Naive thymus-derived CD4-positive, alpha-beta T cell (primary cell): ENCODE data around the gene RAB10. TPM values are rescaled to one million over a fixed set of nuclear protein-coding genes. Genes with fewer than 3 reads are reported as not detected.
A peak's percentile ranks its signal among the peaks of the same experiment; 100 is the strongest.
"Not testable (repeated sequence)": the region's sequence is repeated elsewhere in the genome, so short reads cannot be mapped to it uniquely, and the experiment has no call there.

ENCODE experiments used
- ATAC-seq: fragments of 150-1000 bp; cut with Tn5 transposase; 2 replicates; pipeline ENCODE4 v1.10.0; 2021; ENCODE audit warnings: mild to moderate bottlenecking, moderate library complexity
- CTCF ChIA-PET: fragments of 350-600 bp; sonication (Branson Sonifier 250); formaldehyde crosslinking; loops from one replicate; lab custom pipeline; 2021; ENCODE audit warnings: antibody characterized with exemption; lab: Charles Lee
- POLR2A ChIA-PET: fragments of 350-600 bp; sonication (Branson Sonifier 250); formaldehyde crosslinking; loops from one replicate; lab custom pipeline; 2021; ENCODE audit warnings: antibody characterized with exemption, inconsistent platforms; lab: Charles Lee
- DNase-seq, 9 donors: peaks; one replicate each; pipeline versions ENCODE4 v3.0.0 to v3.0.0-alpha.2; 2020 to 2022; ENCODE audit warnings: mixed read lengths in 1 of 9
- H3K27ac ChIP-seq: one replicate; pipeline ENCODE4 v1.7.0; 2013; ENCODE audit warnings: mild to moderate bottlenecking, low read depth, low read length, moderate library complexity
- H3K27me3 ChIP-seq, 2 donors: one replicate each; pipeline ENCODE4 v1.7.0; 2013; ENCODE audit warnings: low read length in 2 of 2, mild to moderate bottlenecking in 2 of 2, moderate library complexity in 2 of 2; ENCODE audit not compliant: control insufficient read depth in 2 of 2, insufficient read depth in 2 of 2
- H3K36me3 ChIP-seq, 3 experiments: 1 replicate in 2 of 3; 2 replicates in 1 of 3; pipeline ENCODE4 v1.7.0; 2013; ENCODE audit warnings: low read length in 3 of 3, mild to moderate bottlenecking in 3 of 3, moderate library complexity in 1 of 3; ENCODE audit not compliant: insufficient read depth in 3 of 3, control insufficient read depth in 2 of 3
- H3K4me1 ChIP-seq, 2 donors: one replicate each; pipeline ENCODE4 v1.7.0; 2013; ENCODE audit warnings: low read length in 2 of 2, mild to moderate bottlenecking in 2 of 2, moderate library complexity in 1 of 2; ENCODE audit not compliant: control insufficient read depth in 2 of 2, insufficient read depth in 2 of 2
- H3K4me3 ChIP-seq: 2 replicates; pipeline ENCODE4 v1.7.0; 2013; ENCODE audit warnings: mild to moderate bottlenecking, low read length
- H3K9me3 ChIP-seq, 3 experiments: 1 replicate in 2 of 3; 2 replicates in 1 of 3; pipeline ENCODE4 v1.7.0; 2013; ENCODE audit warnings: low read length in 3 of 3; ENCODE audit not compliant: control insufficient read depth in 2 of 3
- H3K27ac Mint-ChIP-seq, 9 donors: one replicate each; pipeline ENCODE4 v1.8.0; 2020 to 2022; ENCODE audit warnings: mixed read lengths in 9 of 9, mild to moderate bottlenecking in 8 of 9, moderate library complexity in 5 of 9, inconsistent platforms in 2 of 9
- H3K27me3 Mint-ChIP-seq, 5 donors: one replicate each; pipeline ENCODE4 v1.8.0; 2021 to 2022; ENCODE audit warnings: mixed read lengths in 5 of 5, mild to moderate bottlenecking in 1 of 5
- H3K36me3 Mint-ChIP-seq, 5 donors: one replicate each; pipeline ENCODE4 v1.8.0; 2020 to 2022; ENCODE audit warnings: mixed read lengths in 5 of 5, mild to moderate bottlenecking in 3 of 5, inconsistent platforms in 1 of 5
- H3K4me1 Mint-ChIP-seq, 7 donors: one replicate each; pipeline ENCODE4 v1.8.0; 2020 to 2022; ENCODE audit warnings: mixed read lengths in 7 of 7, mild to moderate bottlenecking in 3 of 7, inconsistent platforms in 1 of 7
- H3K4me3 Mint-ChIP-seq, 10 donors: one replicate each; pipeline ENCODE4 v1.8.0; 2020 to 2022; ENCODE audit warnings: mild to moderate bottlenecking in 10 of 10, mixed read lengths in 10 of 10, moderate library complexity in 6 of 10, inconsistent platforms in 2 of 10
- H3K9me3 Mint-ChIP-seq, 11 donors: one replicate each; pipeline ENCODE4 v1.8.0; 2020 to 2022; ENCODE audit warnings: mixed read lengths in 11 of 11, mild to moderate bottlenecking in 4 of 11, inconsistent platforms in 1 of 11, moderate library complexity in 1 of 11
- intact Hi-C, 2 donors: fragments of 100-400 bp; cut with micrococcal nuclease; formaldehyde crosslinking; loops; one replicate each; pipeline ENCODE4 v1.15.1; 2023
- polyA plus RNA-seq, 2 donors: library from polyadenylated mRNA; unstranded; fragments of 300-500 nt; fragmentation: Illumina TruSeq; gene quantifications; one replicate each; pipeline ENCODE4 v1.2.3, GENCODE V29; 2021
- total RNA-seq, 6 experiments: library from RNA in 5 of 6; stranded (reverse) in 5 of 6; gene quantifications; 1 replicate in 5 of 6; 2 replicates in 1 of 6; pipeline ENCODE4 v1.2.3 and lab custom pipeline; 2021 to 2026

RAB10 gene
- total and polyA plus RNA-seq, 7 experiments from 2014 or later, result 25.6 to 108 (median 60.5) TPM

DNA sequence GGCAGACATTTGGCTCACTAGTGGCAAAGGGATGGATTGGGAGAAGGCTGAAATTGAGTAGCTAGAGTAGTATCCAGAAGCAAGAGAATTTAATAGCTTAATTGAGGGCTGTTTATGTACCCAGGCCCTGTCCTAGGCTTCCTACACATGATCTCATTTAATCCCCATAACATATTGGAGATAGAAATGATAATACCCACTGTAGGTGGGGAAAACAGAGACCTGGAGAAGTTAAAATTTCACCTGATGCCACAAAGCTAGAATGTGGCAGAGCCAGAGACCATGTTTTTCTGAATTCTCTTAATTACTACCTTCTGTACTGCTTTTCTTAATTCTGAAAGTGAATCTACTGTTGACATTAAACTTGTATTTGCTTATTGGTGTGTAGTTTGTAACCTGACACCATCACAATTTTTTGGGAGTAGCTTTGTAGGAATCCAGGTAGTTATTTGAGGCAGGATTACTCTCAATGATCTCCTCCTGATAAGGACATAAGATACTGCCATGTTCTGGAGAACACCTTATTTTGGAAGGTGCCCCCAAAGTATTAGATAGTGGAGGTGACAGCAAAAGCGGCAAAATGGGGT is 42.2 kb downstream of the RAB10 start:
- Histone ChIP-seq H3K27me3 (no peaks in the 10 kb centered on the region), H3K4me1 (peaks cover 0 to 4% of the 10 kb centered on the region in 2 donors), H3K27ac (no peak overlapping the region), H3K36me3 (no peaks in the 10 kb centered on the region), H3K4me3 (no peak overlapping the region), H3K9me3 (peaks cover 0 to 1% (median 0%) of the 10 kb centered on the region in 3 experiments)
- intact Hi-C loops, result no loop called here
- CTCF ChIA-PET, result interaction anchor here (1.1 kb wide), 1 partner anchor 12 kb away, joined by 3 read pairs; no protein-coding TSS in a partner anchor
- POLR2A ChIA-PET, result no interaction called here
- Mint-ChIP-seq H3K27me3 (no peaks in the 10 kb centered on the region), H3K9me3 (peaks cover 0 to 19% (median 9%) of the 10 kb centered on the region in 11 donors), H3K27ac (no peak overlapping the region), H3K4me3 (peak overlapping the region in 1 of 10 donors; percentile 64), H3K4me1 (peaks cover 22 to 56% (median 41%) of the 10 kb centered on the region in 7 donors), H3K36me3 (peaks cover 6 to 30% (median 26%) of the 10 kb centered on the region in 5 donors)
- DNase-seq (no peak), ATAC-seq (no peak)

DNA sequence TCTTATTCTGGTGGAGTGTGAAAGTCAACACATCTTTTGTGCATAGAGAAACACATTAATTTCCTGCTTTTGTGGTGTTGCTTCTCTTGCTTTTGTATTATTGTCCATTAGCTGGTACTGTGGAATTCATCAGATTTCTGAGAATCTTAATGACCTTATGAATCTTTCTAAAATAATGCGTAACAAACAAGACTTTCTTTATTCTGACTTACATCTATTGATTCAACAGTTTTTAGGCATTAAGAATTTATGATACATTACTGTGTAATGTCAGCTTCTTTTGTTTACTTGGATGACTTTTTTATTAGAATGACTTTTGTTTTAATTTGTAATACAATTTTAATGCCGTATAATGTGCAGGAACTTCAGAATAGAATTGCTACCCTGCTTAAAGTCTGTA is 43.4 kb downstream of the RAB10 start:
- Histone ChIP-seq H3K4me3 (no peak overlapping the region), H3K9me3 (peaks cover 0 to 5% (median 0%) of the 10 kb centered on the region in 3 experiments), H3K4me1 (peaks cover 0 to 4% of the 10 kb centered on the region in 2 donors), H3K27ac (no peak overlapping the region), H3K27me3 (no peaks in the 10 kb centered on the region), H3K36me3 (no peaks in the 10 kb centered on the region)
- H3K36me3 Mint-ChIP-seq, result peaks cover 9 to 34% (median 31%) of the 10 kb centered on the region in 5 donors
- DNase-seq (no peak), ATAC-seq (no peak)
- peaks cover 23 to 57% (median 41%) of the 10 kb centered on the region in 7 donors for H3K4me1 Mint-ChIP-seq
- no peaks in the 10 kb centered on the region for H3K27me3 Mint-ChIP-seq
- ChIA-PET POLR2A (no interaction called here), CTCF (interaction anchor here (1.1 kb wide), 1 partner anchor 11 kb away, joined by 3 read pairs; no protein-coding TSS in a partner anchor)
- peak overlapping the region in 1 of 9 donors; percentile 41 for H3K27ac Mint-ChIP-seq
- H3K9me3 Mint-ChIP-seq, result peaks cover 0 to 26% (median 12%) of the 10 kb centered on the region in 11 donors
- H3K4me3 Mint-ChIP-seq, result no peak overlapping the region
- intact Hi-C loops, result no loop called here

DNA sequence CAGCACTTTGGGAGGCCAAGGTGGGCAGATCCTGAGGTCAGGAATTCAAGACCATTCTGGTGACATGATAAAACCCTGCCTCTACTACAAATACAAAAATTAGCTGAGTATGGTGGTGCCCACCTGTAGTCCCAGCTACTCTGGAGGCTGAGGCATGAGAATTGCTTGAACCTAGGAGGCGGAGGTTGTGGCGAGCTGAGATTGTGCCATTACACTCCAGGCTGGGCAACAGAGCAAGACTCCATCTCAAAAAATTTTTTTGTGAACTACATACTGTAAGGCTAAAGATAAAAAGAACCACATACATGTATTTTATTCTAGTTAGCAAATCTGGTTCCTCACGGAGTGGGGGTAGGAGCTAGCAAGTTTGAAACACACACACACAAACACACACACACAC is 45.1 kb downstream of the RAB10 start:
- Histone ChIP-seq H3K27me3 (no peaks in the 10 kb centered on the region), H3K9me3 (peaks cover 0 to 5% (median 0%) of the 10 kb centered on the region in 3 experiments), H3K27ac (no peak overlapping the region), H3K4me1 (peaks cover 0 to 4% of the 10 kb centered on the region in 2 donors), H3K4me3 (no peak overlapping the region), H3K36me3 (no peaks in the 10 kb centered on the region)
- CTCF ChIA-PET, result no interaction called here
- Mint-ChIP-seq H3K27ac (peak overlapping the region in 1 of 9 donors; percentile 9), H3K27me3 (no peaks in the 10 kb centered on the region), H3K36me3 (peaks cover 9 to 38% (median 36%) of the 10 kb centered on the region in 5 donors), H3K4me1 (peaks cover 15 to 42% (median 29%) of the 10 kb centered on the region in 7 donors), H3K9me3 (peaks cover 0 to 30% (median 13%) of the 10 kb centered on the region in 11 donors), H3K4me3 (no peak overlapping the region)
- POLR2A ChIA-PET, result interaction anchor here (0.6 kb wide), 1 partner anchor 42 kb away, joined by 3 read pairs; no protein-coding TSS in a partner anchor
- DNase-seq, result no peak
- no peak for ATAC-seq
- intact Hi-C loops, result no loop called here

DNA sequence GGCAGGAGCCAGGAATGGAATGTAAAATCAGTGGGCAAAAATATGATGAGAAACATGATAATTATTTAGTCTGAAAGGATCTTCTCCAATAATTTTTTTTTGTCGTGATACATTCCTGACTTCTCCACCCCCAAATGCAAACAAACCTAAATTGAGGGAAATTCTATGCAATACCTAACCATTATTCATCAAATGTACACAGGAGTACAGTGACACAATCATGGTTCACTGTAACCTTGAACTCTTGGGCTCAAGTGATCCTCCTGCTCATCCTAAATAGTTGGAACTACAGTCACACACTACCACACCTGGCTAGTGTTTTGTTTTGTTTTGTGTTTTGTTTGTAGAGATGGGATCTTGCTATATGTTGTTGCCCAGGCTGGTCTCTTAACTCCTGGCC is 46.5 kb downstream of the RAB10 start:
- Mint-ChIP-seq H3K4me3 (no peak overlapping the region), H3K4me1 (peaks cover 17 to 38% (median 22%) of the 10 kb centered on the region in 7 donors), H3K36me3 (peaks cover 9 to 41% (median 40%) of the 10 kb centered on the region in 5 donors), H3K27me3 (no peaks in the 10 kb centered on the region), H3K9me3 (peaks cover 0 to 33% (median 15%) of the 10 kb centered on the region in 11 donors), H3K27ac (peak overlapping the region in 1 of 9 donors; percentile 28)
- Histone ChIP-seq H3K4me1 (peaks cover 0 to 4% of the 10 kb centered on the region in 2 donors), H3K27ac (no peak overlapping the region), H3K36me3 (no peaks in the 10 kb centered on the region), H3K9me3 (peaks cover 0 to 5% (median 0%) of the 10 kb centered on the region in 3 experiments), H3K27me3 (no peaks in the 10 kb centered on the region), H3K4me3 (no peak overlapping the region)
- DNase-seq (no peak), ATAC-seq (no peak)
- ChIA-PET CTCF (no interaction called here), POLR2A (interaction anchor here (1.2 kb wide), 1 partner anchor 12 kb away, joined by 3 read pairs; no protein-coding TSS in a partner anchor)
- intact Hi-C loops, result no loop called here

DNA sequence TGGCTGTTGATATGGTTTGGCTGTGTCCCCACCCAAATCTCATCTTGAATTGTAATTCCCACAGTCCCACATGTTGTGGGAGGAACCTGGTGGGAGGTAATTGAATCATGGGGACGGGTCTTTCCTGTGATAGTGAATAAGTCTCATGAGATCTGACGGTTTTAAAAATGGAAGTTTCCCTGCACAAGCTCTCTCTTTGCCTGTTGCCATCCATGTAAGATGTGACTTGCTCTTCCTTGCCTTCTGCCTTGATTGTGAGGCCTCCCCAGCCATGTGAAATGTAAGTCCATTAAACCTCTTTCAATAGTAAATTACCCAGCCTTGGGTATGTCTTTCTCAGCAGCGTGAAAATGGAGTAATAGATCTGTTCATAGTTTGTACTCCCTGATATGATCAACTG is 47.0 kb downstream of the RAB10 start:
- intact Hi-C loops, H3K27me3 Mint-ChIP-seq, H3K4me3 Mint-ChIP-seq, ATAC-seq, POLR2A ChIA-PET, DNase-seq, H3K27ac ChIP-seq, CTCF ChIA-PET, H3K9me3 ChIP-seq, H3K4me1 ChIP-seq, H3K27me3 ChIP-seq, H3K36me3 ChIP-seq, H3K4me3 ChIP-seq, H3K27ac Mint-ChIP-seq: not testable (repeated sequence)
- H3K4me1 Mint-ChIP-seq, result peaks cover 11 to 32% (median 16%) of the 10 kb centered on the region in 7 donors
- peaks cover 9 to 41% (median 39%) of the 10 kb centered on the region in 5 donors for H3K36me3 Mint-ChIP-seq
- H3K9me3 Mint-ChIP-seq, result peaks cover 0 to 33% (median 15%) of the 10 kb centered on the region in 11 donors

DNA sequence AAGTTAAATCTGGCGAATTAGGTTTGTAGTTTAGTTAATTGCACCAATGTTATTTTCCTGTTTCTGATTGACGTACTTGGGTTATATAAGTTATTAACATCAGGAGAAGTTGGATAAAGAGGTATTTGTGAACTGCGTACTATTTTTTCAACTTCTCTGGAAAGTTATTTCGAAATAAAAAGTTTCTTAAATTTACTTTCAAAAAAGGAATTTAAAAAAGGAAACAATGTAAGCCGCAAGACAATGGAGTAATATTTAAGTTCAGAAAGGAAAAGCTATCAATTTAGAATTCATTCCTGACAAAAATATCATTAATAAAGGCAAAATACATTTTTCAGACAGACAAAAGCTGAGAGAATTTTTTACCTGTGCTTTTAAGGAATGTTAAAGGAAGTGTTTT is 47.7 kb downstream of the RAB10 start:
- Mint-ChIP-seq H3K4me1 (peaks cover 7 to 28% (median 16%) of the 10 kb centered on the region in 7 donors), H3K36me3 (peaks cover 9 to 43% (median 41%) of the 10 kb centered on the region in 5 donors), H3K4me3 (no peak overlapping the region), H3K27ac (no peak overlapping the region), H3K9me3 (peaks cover 0 to 33% (median 15%) of the 10 kb centered on the region in 11 donors), H3K27me3 (no peaks in the 10 kb centered on the region)
- no peaks in the 10 kb centered on the region for H3K36me3 ChIP-seq
- H3K4me3 ChIP-seq, result no peak overlapping the region
- ChIA-PET CTCF (no interaction called here), POLR2A (no interaction called here)
- no peak overlapping the region for H3K27ac ChIP-seq
- peaks cover 0 to 1% of the 10 kb centered on the region in 2 donors for H3K4me1 ChIP-seq
- DNase-seq (no peak), ATAC-seq (no peak)
- no peaks in the 10 kb centered on the region for H3K27me3 ChIP-seq
- H3K9me3 ChIP-seq, result peaks cover 0 to 5% (median 0%) of the 10 kb centered on the region in 3 experiments
- intact Hi-C loops, result no loop called here
